Neutrophil (primary cell): Measurements from ENCODE around the gene NDST4.

Source experiments
- H3K27ac ChIP-seq: fragments of 200-600 bp; sonication (generic); 2 replicates; pipeline ENCODE4 v1.5.1; 2016; ENCODE audit warnings: mild to moderate bottlenecking, moderate library complexity
- H3K27me3 ChIP-seq: fragments of 200-600 bp; sonication (generic); 2 replicates; pipeline ENCODE4 v1.6.0; 2016; ENCODE audit warnings: mild to moderate bottlenecking
- H3K36me3 ChIP-seq: fragments of 200-600 bp; sonication (generic); 2 replicates; pipeline ENCODE4 v1.5.1; 2017
- H3K4me1 ChIP-seq, 2 experiments: fragments of 200-600 bp in 1 of 2; sonication (generic) in 1 of 2; 1 replicate in 1 of 2; 2 replicates in 1 of 2; pipeline versions ENCODE4 v1.5.1 to v1.6.1; 2013 to 2016; ENCODE audit warnings: low read depth in 1 of 2, low read length in 1 of 2, mild to moderate bottlenecking in 1 of 2, moderate library complexity in 1 of 2; ENCODE audit not compliant: control insufficient read depth in 1 of 2, insufficient read depth in 1 of 2
- H3K4me3 ChIP-seq, 2 experiments: fragments of 200-600 bp in 1 of 2; sonication (generic) in 1 of 2; 1 replicate in 1 of 2; 2 replicates in 1 of 2; pipeline ENCODE4 v1.5.1; 2013 to 2016; ENCODE audit warnings: low read depth in 1 of 2, low read length in 1 of 2, mild to moderate bottlenecking in 1 of 2, moderate library complexity in 1 of 2
- H3K9me3 ChIP-seq: fragments of 200-600 bp; sonication (generic); 2 replicates; pipeline ENCODE4 v1.5.1; 2016
- TF ChIP-seq, protein P1 (sequence below): fragments of 200-600 bp; sonication (generic); IDR thresholded peaks from 2 replicates; pipeline ENCODE4 v1.5.1; 2016; ENCODE audit warnings: antibody characterized with exemption

Gene NDST4

DNA sequence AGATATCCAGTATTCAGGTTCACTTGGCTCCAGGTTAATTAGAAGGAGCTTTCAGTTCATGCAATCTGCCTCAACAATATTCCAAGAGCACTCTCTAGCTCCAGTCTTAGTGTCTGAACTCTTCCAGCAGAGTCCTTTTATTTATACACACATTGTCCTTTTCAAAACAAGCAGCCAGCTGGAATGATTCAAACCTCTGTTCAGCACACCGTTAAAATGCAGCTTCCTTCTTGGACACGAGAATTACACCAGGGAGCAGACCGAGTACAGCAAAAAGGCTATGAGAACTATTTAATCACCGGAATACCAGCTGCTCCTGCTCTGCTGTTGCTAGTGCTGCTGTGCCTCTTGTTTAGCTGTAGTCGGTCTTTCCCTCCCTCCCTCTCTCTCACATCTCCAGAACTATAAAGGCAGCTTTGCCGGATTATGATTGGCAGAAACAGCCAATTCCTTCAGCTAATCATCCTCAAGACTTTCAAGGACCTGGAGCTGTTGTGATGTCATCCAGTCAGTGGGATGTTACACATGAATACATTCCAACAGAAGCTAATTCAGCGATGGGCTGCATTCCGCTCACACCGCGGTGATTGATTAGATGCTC, at the start of gene NDST4:
TSS of gene NDST4 (minus strand) at position 115 of the 601 bp plus-strand sequence. CDS start 36,584 bp downstream, outside the sequence.
- H3K4me1 ChIP-seq: no peaks in the 10 kb centered on the region
- TF ChIP-seq, protein P1, sequence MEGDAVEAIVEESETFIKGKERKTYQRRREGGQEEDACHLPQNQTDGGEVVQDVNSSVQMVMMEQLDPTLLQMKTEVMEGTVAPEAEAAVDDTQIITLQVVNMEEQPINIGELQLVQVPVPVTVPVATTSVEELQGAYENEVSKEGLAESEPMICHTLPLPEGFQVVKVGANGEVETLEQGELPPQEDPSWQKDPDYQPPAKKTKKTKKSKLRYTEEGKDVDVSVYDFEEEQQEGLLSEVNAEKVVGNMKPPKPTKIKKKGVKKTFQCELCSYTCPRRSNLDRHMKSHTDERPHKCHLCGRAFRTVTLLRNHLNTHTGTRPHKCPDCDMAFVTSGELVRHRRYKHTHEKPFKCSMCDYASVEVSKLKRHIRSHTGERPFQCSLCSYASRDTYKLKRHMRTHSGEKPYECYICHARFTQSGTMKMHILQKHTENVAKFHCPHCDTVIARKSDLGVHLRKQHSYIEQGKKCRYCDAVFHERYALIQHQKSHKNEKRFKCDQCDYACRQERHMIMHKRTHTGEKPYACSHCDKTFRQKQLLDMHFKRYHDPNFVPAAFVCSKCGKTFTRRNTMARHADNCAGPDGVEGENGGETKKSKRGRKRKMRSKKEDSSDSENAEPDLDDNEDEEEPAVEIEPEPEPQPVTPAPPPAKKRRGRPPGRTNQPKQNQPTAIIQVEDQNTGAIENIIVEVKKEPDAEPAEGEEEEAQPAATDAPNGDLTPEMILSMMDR: no peak
- no peak within 1 kb of the TSS for H3K4me3 ChIP-seq
- H3K36me3 ChIP-seq: no peaks in the 10 kb centered on the region
- no peaks in the 10 kb centered on the region for H3K27me3 ChIP-seq
- no peaks in the 10 kb centered on the region for H3K9me3 ChIP-seq
- H3K27ac ChIP-seq: no peak within 1 kb of the TSS

DNA sequence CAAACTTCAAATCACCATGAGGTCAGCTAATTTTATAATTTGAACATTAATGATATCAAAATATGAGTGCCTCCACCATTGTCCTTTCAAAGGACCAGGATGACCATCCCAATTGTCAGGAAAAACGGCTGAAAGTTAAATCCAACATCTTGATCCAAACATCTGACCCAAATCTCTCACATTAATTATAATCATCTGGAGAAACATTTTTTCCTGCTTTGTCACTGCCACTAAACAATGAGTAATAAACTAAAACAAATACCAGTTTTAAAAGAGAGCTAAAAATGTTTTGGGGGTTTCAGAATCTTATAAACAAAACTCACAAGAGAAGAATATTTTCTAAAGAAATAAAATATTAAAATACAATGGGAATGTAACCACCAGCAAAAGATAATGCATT, 45.7 kb upstream of the NDST4 start:
- Histone ChIP-seq H3K4me1 (no peaks in the 10 kb centered on the region), H3K27ac (no peak overlapping the region), H3K4me3 (no peak overlapping the region), H3K9me3 (no peaks in the 10 kb centered on the region), H3K36me3 (no peaks in the 10 kb centered on the region), H3K27me3 (no peaks in the 10 kb centered on the region)
- TF ChIP-seq, protein P1: no peak

DNA sequence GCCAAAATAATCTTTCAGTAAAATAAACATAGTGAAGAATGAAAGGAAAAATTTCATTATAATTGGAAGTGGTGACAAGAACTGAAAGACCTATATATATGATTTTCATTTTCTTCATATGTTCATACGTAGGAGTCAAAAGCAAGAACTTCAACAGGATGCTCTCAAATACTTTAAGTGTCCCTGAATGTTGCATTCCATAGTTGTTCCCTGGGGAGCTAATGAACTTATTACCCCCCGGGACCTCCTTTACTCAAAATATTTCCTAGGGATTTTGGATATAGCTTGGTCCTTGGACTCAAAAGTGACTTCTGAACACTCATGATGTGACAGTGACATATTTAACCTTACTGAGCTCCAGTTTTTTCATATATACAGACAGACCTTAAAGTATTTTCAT, 44.9 kb upstream of the NDST4 start:
- Histone ChIP-seq H3K4me3 (no peak overlapping the region), H3K27ac (no peak overlapping the region)

DNA sequence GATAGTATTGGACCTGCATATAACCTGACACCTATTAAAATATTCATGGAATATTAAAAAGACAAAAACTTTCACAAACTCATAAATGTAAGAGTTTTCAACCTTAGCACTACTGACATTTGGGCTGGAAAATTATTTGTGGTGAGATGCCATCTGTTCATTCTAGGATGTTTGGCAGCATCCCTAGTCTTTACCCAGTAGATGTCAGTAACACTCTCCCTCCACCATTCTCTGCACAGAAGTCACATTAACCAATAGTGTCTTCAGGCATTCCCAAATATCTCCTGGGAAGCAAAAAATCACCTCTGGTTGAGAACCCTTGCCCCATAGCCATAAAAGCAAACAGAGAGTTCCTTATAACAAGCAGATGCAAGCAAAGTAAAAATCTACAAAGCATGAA, 41.4 kb upstream of the NDST4 start:
- Histone ChIP-seq H3K4me3 (no peak overlapping the region), H3K4me1 (no peaks in the 10 kb centered on the region), H3K27ac (no peak overlapping the region), H3K36me3 (no peaks in the 10 kb centered on the region), H3K27me3 (no peaks in the 10 kb centered on the region), H3K9me3 (no peaks in the 10 kb centered on the region)
- TF ChIP-seq, protein P1: no peak

More for the DNA sequence above, 44.9 kb upstream of the NDST4 start:
- no peaks in the 10 kb centered on the region for H3K36me3 ChIP-seq
- H3K9me3 ChIP-seq: no peaks in the 10 kb centered on the region
- H3K4me1 ChIP-seq: no peaks in the 10 kb centered on the region
- TF ChIP-seq, protein P1: no peak
- H3K27me3 ChIP-seq: no peaks in the 10 kb centered on the region

DNA sequence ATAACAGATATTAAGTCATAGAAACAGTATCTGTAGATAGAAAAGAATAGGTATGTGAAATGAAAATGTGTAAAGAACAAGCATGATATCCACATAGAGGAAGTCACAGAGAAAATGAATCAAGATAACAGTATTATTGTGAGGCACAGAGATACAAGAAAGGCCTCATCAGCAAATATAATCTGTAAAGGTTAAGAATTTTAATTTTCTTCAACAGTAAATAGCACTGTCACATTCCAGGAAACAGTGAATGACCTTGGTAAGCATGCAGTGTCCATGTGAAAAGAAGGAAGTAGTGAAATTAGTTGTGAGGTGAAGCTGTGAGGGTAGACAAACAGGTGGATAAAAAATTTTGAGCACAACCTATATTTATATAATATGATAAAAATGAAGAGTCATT, 39.5 kb upstream of the NDST4 start:
- no peaks in the 10 kb centered on the region for H3K27me3 ChIP-seq
- H3K4me1 ChIP-seq: no peaks in the 10 kb centered on the region
- H3K27ac ChIP-seq: no peak overlapping the region
- TF ChIP-seq, protein P1: no peak
- H3K4me3 ChIP-seq: no peak overlapping the region
- H3K9me3 ChIP-seq: no peaks in the 10 kb centered on the region
- no peaks in the 10 kb centered on the region for H3K36me3 ChIP-seq
